Psoas muscle (tissue), 8 donors: ENCODE data around the gene C2CD4B. TPM values are rescaled to one million over a fixed set of nuclear protein-coding genes. Genes with fewer than 3 reads are reported as not detected.

Source experiments
- ATAC-seq, 4 donors: fragments of 200-7000 bp; cut with Tn5 transposase; one replicate each; pipeline ENCODE4 v1.9.1; 2020; ENCODE audit warnings: moderate library complexity in 3 of 4, mild to moderate bottlenecking in 2 of 4
- DNase-seq, 2 donors: peaks; one replicate each; pipeline ENCODE4 v3.0.0-alpha.2; 2020
- H3K27ac ChIP-seq: fragments of 200-600 bp; one replicate; pipeline ENCODE4 v1.8.0; 2022
- H3K27me3 ChIP-seq, 3 donors: fragments of 200-600 bp in 1 of 3; one replicate each; pipeline versions ENCODE4 v1.6.1 to v1.8.0; 2013 to 2022; ENCODE audit warnings: low read length in 2 of 3, mild to moderate bottlenecking in 2 of 3, moderate library complexity in 1 of 3; ENCODE audit not compliant: insufficient read depth in 3 of 3
- H3K36me3 ChIP-seq, 2 donors: fragments of 200-600 bp in 1 of 2; one replicate each; pipeline versions ENCODE4 v1.6.1 to v1.8.0; 2013 to 2022; ENCODE audit warnings: low read depth in 1 of 2, mild to moderate bottlenecking in 1 of 2, moderate library complexity in 1 of 2; ENCODE audit not compliant: insufficient read depth in 1 of 2
- H3K4me1 ChIP-seq: fragments of 200-600 bp; one replicate; pipeline ENCODE4 v1.8.0; 2022
- H3K4me3 ChIP-seq: fragments of 200-600 bp; one replicate; pipeline ENCODE4 v1.8.0; 2022; ENCODE audit warnings: mild to moderate bottlenecking
- H3K9me3 ChIP-seq: fragments of 200-600 bp; one replicate; pipeline ENCODE4 v1.8.0; 2022
- CTCF ChIP-seq: fragments of 200-600 bp; IDR thresholded peaks from one replicate; pipeline ENCODE4 v1.8.0; 2022; ENCODE audit warnings: antibody characterized with exemption
- WGBS, 3 donors: extraction: QIAGEN DNeasy Blood & Tissue Kit; methylation state at CpG; one replicate each; pipeline versions ENCODE4 v1.1.6 to v1.1.7; 2013; 5-methylcytosine and 5-hydroxymethylcytosine counted together
- intact Hi-C, 2 donors: fragments of 100-400 bp; cut with DNase I; formaldehyde crosslinking; loops; one replicate each; pipeline versions ENCODE4 v1.11.0 to v1.14.2; 2022
- polyA plus RNA-seq, 3 donors: library from polyadenylated mRNA; stranded (reverse); fragments of 200-250 nt; gene quantifications; one replicate each; pipeline ENCODE4 v1.2.3, GENCODE V29; 2013
- total RNA-seq, 4 donors: library from RNA; stranded (reverse); fragmentation: NEBNext Ultra II Directional in 2 of 4; extraction: Animal tissue kit (Norgen Biotek cat#: 25700) in 2 of 4; gene quantifications; one replicate each; pipeline versions ENCODE4 v1.2.1 to v1.2.4, GENCODE V29; 2021 to 2023
- donor health status: healthy with polysubstance abuse.
- donor health status: DM: no; HTN: no; CAD: no; lungs with moderate emphysema.
- donor health status: Bipolar disorder and iron deficiency.
- donor health status: healthy.
- donor health status: DM: yes; HTN: yes; CAD: no.
- donor health status: DM: no; HTN: no; CAD: no.
- donor health status: DM: no; HTN: no; CAD: no.
- donor health status: DM: yes; HTN: yes; CAD: no.

C2CD4B gene
- total and polyA plus RNA-seq, 7 donors, result 0.17 to 8.6 (median 1.0) TPM

- Histone ChIP-seq H3K27ac (no peak overlapping the region), H3K27me3 (no peaks in the 10 kb centered on the region), H3K4me3 (no peak overlapping the region), H3K9me3 (no peaks in the 10 kb centered on the region), H3K4me1 (no peaks in the 10 kb centered on the region), H3K36me3 (no peaks in the 10 kb centered on the region)
- no peak for TF ChIP-seq CTCF
- intact Hi-C loops, result no loop called here
- no peak for DNase-seq
- 93 to 100% (median 94%) methylated on average over 1 of the region's 1 CpG for WGBS, 3 donors
- no peak for ATAC-seq
Measured at GRCh38 chr15:62209322-62209721, 44.2 kb upstream of the C2CD4B start.

- no peaks in the 10 kb centered on the region for H3K4me1 ChIP-seq
- H3K9me3 ChIP-seq, result no peaks in the 10 kb centered on the region
- no peak for DNase-seq
- H3K27me3 ChIP-seq, result no peaks in the 10 kb centered on the region
- intact Hi-C loops, result no loop called here
- no peak overlapping the region for H3K4me3 ChIP-seq
- TF ChIP-seq CTCF, result no peak
- no peak for ATAC-seq
- no peaks in the 10 kb centered on the region for H3K36me3 ChIP-seq
- H3K27ac ChIP-seq, result no peak overlapping the region
- 81 to 95% (median 84%) methylated on average over 3 of the region's 3 CpGs for WGBS, 3 donors
Measured at GRCh38 chr15:62208884-62209283, 43.8 kb upstream of the C2CD4B start.

GRCh38 chr15:62208367-62208766 lies 43.3 kb upstream of the C2CD4B start:
- Histone ChIP-seq H3K36me3 (no peaks in the 10 kb centered on the region), H3K27ac (no peak overlapping the region), H3K27me3 (no peaks in the 10 kb centered on the region), H3K4me1 (no peaks in the 10 kb centered on the region), H3K4me3 (no peak overlapping the region), H3K9me3 (no peaks in the 10 kb centered on the region)
- intact Hi-C loops, result no loop called here
- TF ChIP-seq CTCF, result no peak
- 87 to 88% (median 88%) methylated on average over 9 of the region's 9 CpGs for WGBS, 3 donors
- DNase-seq (no peak), ATAC-seq (no peak)

GRCh38 chr15:62190675-62191074 lies 25.6 kb upstream of the C2CD4B start:
- ATAC-seq (no peak), DNase-seq (no peak)
- H3K9me3 ChIP-seq, result no peaks in the 10 kb centered on the region
- peaks cover 0 to 5% (median 0%) of the 10 kb centered on the region in 3 donors for H3K27me3 ChIP-seq
- no peak overlapping the region for H3K27ac ChIP-seq
- H3K4me3 ChIP-seq, result no peak overlapping the region
- 81 to 86% (median 86%) methylated on average over 2 of the region's 2 CpGs for WGBS, 3 donors
- H3K36me3 ChIP-seq, result no peaks in the 10 kb centered on the region
- intact Hi-C loops, result no loop called here
- no peak for TF ChIP-seq CTCF
- peaks cover 5% of the 10 kb centered on the region for H3K4me1 ChIP-seq

GRCh38 chr15:62190274-62190673 lies 25.2 kb upstream of the C2CD4B start:
- Histone ChIP-seq H3K36me3 (no peaks in the 10 kb centered on the region), H3K27me3 (peaks cover 0 to 5% (median 0%) of the 10 kb centered on the region in 3 donors), H3K4me3 (no peak overlapping the region), H3K4me1 (peaks cover 5% of the 10 kb centered on the region), H3K27ac (no peak overlapping the region), H3K9me3 (no peaks in the 10 kb centered on the region)
- ATAC-seq (no peak), DNase-seq (no peak)
- no peak for TF ChIP-seq CTCF
- intact Hi-C loops, result no loop called here
- WGBS, 3 donors, result 61 to 85% (median 74%) methylated on average over 2 of the region's 2 CpGs
